Nephron (organoid): ENCODE results near the gene TSNAX.
"Not testable (repeated sequence)": the region's sequence is repeated elsewhere in the genome, so short reads cannot be mapped to it uniquely, and the experiment has no call there.

ENCODE experiments used
- H3K27ac Mint-ChIP-seq, 3 experiments: 2 replicates each; pipeline ENCODE4 v1.8.0; 2020; ENCODE audit warnings: mixed read lengths in 3 of 3, mild to moderate bottlenecking in 2 of 3, moderate library complexity in 1 of 3
- H3K27me3 Mint-ChIP-seq: 2 replicates; pipeline ENCODE4 v1.8.0; 2021; ENCODE audit warnings: low read depth, mild to moderate bottlenecking, moderate library complexity, mixed read lengths
- H3K36me3 Mint-ChIP-seq: 2 replicates; pipeline ENCODE4 v1.8.0; 2020; ENCODE audit warnings: low read depth, mixed read lengths
- H3K4me1 Mint-ChIP-seq: 2 replicates; pipeline ENCODE4 v1.8.0; 2020; ENCODE audit warnings: mixed read lengths
- H3K4me3 Mint-ChIP-seq, 3 experiments: 2 replicates each; pipeline ENCODE4 v1.8.0; 2020; ENCODE audit warnings: mild to moderate bottlenecking in 3 of 3, mixed read lengths in 3 of 3, moderate library complexity in 2 of 3
- H3K9me3 Mint-ChIP-seq: 2 replicates; pipeline ENCODE4 v1.8.0; 2020; ENCODE audit warnings: mixed read lengths
- TF ChIP-seq, protein P1 (sequence below), 3 experiments: fragments of 200-600 bp; sonication (generic); IDR thresholded peaks; one replicate each; pipeline ENCODE4 v1.5.0; 2021; ENCODE audit warnings: antibody characterized with exemption in 3 of 3; ENCODE audit not compliant: unreplicated experiment in 3 of 3

The TSNAX gene

DNA sequence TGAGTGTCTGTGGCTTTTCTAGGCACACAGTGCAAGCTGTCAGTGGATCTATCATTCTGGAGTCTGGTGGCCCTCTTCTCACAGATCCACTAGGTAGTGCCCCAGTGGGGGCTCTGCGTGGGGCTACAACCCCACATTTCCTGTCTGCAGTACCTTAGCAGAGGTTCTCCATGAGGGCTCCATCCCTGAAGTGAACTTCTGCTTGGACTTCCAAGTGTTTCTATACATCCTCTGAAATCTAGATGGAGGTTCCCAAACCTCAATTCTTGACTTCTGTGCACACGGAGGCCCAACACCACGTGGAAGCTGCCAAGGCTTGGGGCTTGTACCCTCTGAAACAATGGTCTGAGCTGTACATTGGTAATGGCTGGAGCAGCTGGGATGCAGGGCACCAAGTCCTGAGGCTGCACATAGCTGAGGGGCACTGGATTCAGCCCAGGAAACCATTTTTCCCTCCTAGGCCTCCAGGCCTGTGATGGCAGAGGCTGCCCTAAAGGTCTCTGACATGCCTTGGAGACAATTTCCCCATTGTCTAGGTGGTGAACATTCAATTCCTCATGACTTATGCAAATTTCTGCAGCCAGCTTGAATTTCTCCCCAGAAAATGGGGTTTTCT lies 29.2 kb upstream of the TSNAX start:
- Mint-ChIP-seq H3K4me3 (no peak overlapping the region), H3K36me3 (peaks cover 7% of the 10 kb centered on the region), H3K9me3 (peaks cover 28% of the 10 kb centered on the region), H3K4me1 (no peaks in the 10 kb centered on the region), H3K27ac (no peak overlapping the region), H3K27me3 (peaks cover 5% of the 10 kb centered on the region)
- TF ChIP-seq, protein P1, sequence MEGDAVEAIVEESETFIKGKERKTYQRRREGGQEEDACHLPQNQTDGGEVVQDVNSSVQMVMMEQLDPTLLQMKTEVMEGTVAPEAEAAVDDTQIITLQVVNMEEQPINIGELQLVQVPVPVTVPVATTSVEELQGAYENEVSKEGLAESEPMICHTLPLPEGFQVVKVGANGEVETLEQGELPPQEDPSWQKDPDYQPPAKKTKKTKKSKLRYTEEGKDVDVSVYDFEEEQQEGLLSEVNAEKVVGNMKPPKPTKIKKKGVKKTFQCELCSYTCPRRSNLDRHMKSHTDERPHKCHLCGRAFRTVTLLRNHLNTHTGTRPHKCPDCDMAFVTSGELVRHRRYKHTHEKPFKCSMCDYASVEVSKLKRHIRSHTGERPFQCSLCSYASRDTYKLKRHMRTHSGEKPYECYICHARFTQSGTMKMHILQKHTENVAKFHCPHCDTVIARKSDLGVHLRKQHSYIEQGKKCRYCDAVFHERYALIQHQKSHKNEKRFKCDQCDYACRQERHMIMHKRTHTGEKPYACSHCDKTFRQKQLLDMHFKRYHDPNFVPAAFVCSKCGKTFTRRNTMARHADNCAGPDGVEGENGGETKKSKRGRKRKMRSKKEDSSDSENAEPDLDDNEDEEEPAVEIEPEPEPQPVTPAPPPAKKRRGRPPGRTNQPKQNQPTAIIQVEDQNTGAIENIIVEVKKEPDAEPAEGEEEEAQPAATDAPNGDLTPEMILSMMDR (IDR thresholded peaks at IDR 0.05; ENCODE audit: unreplicated experiment in 3 of 3): no peak

GRCh38 chr1:231500666-231501065 lies 27.8 kb upstream of the TSNAX start:
- Mint-ChIP-seq H3K4me3 (no peak overlapping the region), H3K9me3 (peaks cover 28% of the 10 kb centered on the region), H3K27me3 (peaks cover 5% of the 10 kb centered on the region), H3K36me3 (peaks cover 7% of the 10 kb centered on the region), H3K27ac (no peak overlapping the region), H3K4me1 (no peaks in the 10 kb centered on the region)
- TF ChIP-seq, protein P1 (IDR thresholded peaks at IDR 0.05; ENCODE audit: unreplicated experiment in 3 of 3): no peak

DNA sequence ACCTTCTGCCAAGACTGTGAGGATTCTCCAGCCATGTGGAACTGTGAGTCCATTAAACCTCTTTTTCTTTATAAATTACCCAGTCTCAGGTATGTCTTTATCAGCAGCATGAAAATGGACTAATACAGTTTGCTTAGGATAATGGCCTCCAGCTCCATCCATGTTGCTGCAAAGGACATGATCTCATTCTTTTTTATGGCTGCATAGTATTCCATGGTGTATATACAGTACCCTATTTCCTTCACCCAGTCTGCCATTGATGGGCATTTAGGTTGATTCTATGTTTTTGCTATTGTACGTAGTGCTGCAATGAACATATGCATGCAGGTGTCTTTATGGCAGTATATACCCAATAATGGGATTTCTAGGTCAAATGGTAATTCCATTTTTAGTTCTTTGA lies 25.3 kb upstream of the TSNAX start:
- H3K36me3 Mint-ChIP-seq, H3K27me3 Mint-ChIP-seq, H3K27ac Mint-ChIP-seq, H3K4me3 Mint-ChIP-seq, H3K4me1 Mint-ChIP-seq: not testable (repeated sequence)
- peaks cover 18% of the 10 kb centered on the region for H3K9me3 Mint-ChIP-seq

GRCh38 chr1:231507476-231508355 lies 20.8 kb upstream of the TSNAX start:
- Mint-ChIP-seq H3K9me3 (no peaks in the 10 kb centered on the region), H3K4me3 (no peak overlapping the region), H3K27me3 (no peaks in the 10 kb centered on the region), H3K4me1 (no peaks in the 10 kb centered on the region), H3K36me3 (no peaks in the 10 kb centered on the region), H3K27ac (no peak overlapping the region)
- TF ChIP-seq, protein P1 (IDR thresholded peaks at IDR 0.05; ENCODE audit: unreplicated experiment in 3 of 3): no peak

DNA sequence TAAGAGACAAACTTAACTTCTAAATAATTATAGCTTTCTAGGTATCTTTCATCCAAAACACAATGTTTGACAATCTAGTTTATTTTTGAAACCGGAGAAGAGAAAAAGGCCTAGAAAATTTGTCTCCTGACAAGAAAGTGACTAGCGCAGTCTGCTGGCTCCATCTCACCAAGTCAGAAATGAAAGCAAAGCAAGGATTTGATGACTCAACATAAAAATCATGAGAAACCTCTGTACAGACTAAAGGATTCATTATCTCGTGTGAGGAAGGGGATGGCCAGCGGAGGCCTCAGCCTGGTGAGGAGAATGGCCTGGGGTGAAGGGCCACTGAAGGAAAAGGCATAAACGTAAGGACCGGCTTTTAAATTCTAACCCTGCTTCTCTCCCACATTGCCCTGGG lies 20.0 kb upstream of the TSNAX start:
- H3K36me3 Mint-ChIP-seq: no peaks in the 10 kb centered on the region
- TF ChIP-seq, protein P1 (IDR thresholded peaks at IDR 0.05; ENCODE audit: unreplicated experiment in 3 of 3): no peak
- no peaks in the 10 kb centered on the region for H3K4me1 Mint-ChIP-seq
- H3K4me3 Mint-ChIP-seq: no peak overlapping the region
- H3K27ac Mint-ChIP-seq: no peak overlapping the region
- no peaks in the 10 kb centered on the region for H3K27me3 Mint-ChIP-seq
- H3K9me3 Mint-ChIP-seq: no peaks in the 10 kb centered on the region

DNA sequence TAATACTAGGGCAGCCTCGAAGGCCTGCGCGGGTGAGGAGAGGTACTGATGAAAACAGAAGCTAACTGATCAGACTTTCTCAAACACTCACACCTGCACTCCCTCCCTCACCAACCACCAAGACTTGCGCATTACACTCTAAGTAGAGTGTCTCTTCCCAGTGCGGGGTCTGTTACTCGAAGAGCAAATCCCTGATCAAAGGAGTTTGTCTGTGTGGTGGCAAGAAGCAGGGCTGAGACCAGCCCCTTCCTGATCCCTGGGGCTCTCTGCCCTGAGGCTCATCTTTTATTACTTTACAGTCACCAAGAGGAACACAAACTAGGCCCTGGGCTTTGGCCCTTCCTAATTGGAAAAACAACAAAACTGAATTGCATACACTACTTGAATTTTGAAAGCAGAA lies 19.5 kb upstream of the TSNAX start:
- TF ChIP-seq, protein P1 (IDR thresholded peaks at IDR 0.05; ENCODE audit: unreplicated experiment in 3 of 3): no peak
- Mint-ChIP-seq H3K27me3 (no peaks in the 10 kb centered on the region), H3K36me3 (no peaks in the 10 kb centered on the region), H3K4me3 (no peak overlapping the region), H3K9me3 (no peaks in the 10 kb centered on the region), H3K27ac (no peak overlapping the region), H3K4me1 (no peaks in the 10 kb centered on the region)
